Neural progenitor cell (in vitro differentiated cells): Measurements from ENCODE around the gene PRKAG2. TPM values are rescaled to one million over a fixed set of nuclear protein-coding genes. Genes with fewer than 3 reads are reported as not detected.

Experiments
- DNase-seq: peaks from one replicate; pipeline ENCODE4 v3.0.0-alpha.2; 2016; ENCODE audit warnings: low spot score
- H2AFZ ChIP-seq: fragments of 200-600 bp; sonication (generic); replicated peaks from 2 replicates; pipeline ENCODE4 v1.6.1; 2016; ENCODE audit warnings: antibody characterized with exemption
- H3F3A ChIP-seq: fragments of 200-600 bp; sonication (generic); 2 replicates; pipeline ENCODE4 v1.6.1; 2016; ENCODE audit warnings: antibody characterized with exemption, low read depth
- H3K27ac ChIP-seq: fragments of 200-600 bp; sonication (generic); 2 replicates; pipeline ENCODE4 v1.5.1; 2016; ENCODE audit warnings: mild to moderate bottlenecking
- H3K27me3 ChIP-seq: fragments of 200-600 bp; sonication (generic); 2 replicates; pipeline ENCODE4 v1.6.1; 2016; ENCODE audit warnings: mild to moderate bottlenecking, moderate library complexity
- H3K36me3 ChIP-seq: fragments of 200-600 bp; sonication (generic); 2 replicates; pipeline ENCODE4 v1.5.1; 2016
- H3K4me1 ChIP-seq: fragments of 200-600 bp; sonication (generic); 2 replicates; pipeline ENCODE4 v1.6.1; 2016; ENCODE audit warnings: mixed run types
- H3K4me2 ChIP-seq: fragments of 200-600 bp; sonication (generic); 2 replicates; pipeline ENCODE4 v1.6.1; 2016
- H3K4me3 ChIP-seq: fragments of 200-600 bp; sonication (generic); 2 replicates; pipeline ENCODE4 v1.5.1; 2016
- H3K79me2 ChIP-seq: fragments of 200-600 bp; sonication (generic); 2 replicates; pipeline ENCODE4 v1.6.1; 2016; ENCODE audit warnings: low read depth
- H3K9ac ChIP-seq: fragments of 200-600 bp; sonication (generic); 2 replicates; pipeline ENCODE4 v1.6.1; 2016
- H3K9me3 ChIP-seq: fragments of 200-600 bp; sonication (generic); 2 replicates; pipeline ENCODE4 v1.5.1; 2016; ENCODE audit warnings: low read depth
- H4K20me1 ChIP-seq: fragments of 200-600 bp; sonication (generic); 2 replicates; pipeline ENCODE4 v1.6.1; 2016; ENCODE audit warnings: low read depth
- H3K27ac Mint-ChIP-seq: 3 replicates; pipeline ENCODE4 v1.8.0; 2021; ENCODE audit warnings: mixed read lengths
- H3K27me3 Mint-ChIP-seq: 2 replicates; pipeline ENCODE4 v1.8.0; 2022; ENCODE audit warnings: low read depth, mild to moderate bottlenecking, inconsistent platforms, moderate library complexity, mixed read lengths; ENCODE audit not compliant: insufficient read depth
- H3K36me3 Mint-ChIP-seq: 3 replicates; pipeline ENCODE4 v1.8.0; 2021; ENCODE audit warnings: mixed read lengths
- H3K4me1 Mint-ChIP-seq: 3 replicates; pipeline ENCODE4 v1.8.0; 2021; ENCODE audit warnings: mixed read lengths
- H3K4me3 Mint-ChIP-seq: 3 replicates; pipeline ENCODE4 v1.8.0; 2021; ENCODE audit warnings: mild to moderate bottlenecking, moderate library complexity, mixed read lengths
- H3K9me3 Mint-ChIP-seq: 3 replicates; pipeline ENCODE4 v1.8.0; 2020; ENCODE audit warnings: mixed read lengths
- EZH2 ChIP-seq: fragments of 200-600 bp; sonication (generic); IDR thresholded peaks from 2 replicates; pipeline ENCODE4 v1.6.1; 2017; ENCODE audit warnings: antibody characterized with exemption, mild to moderate bottlenecking, moderate library complexity
- EZH2phosphoT487 ChIP-seq: fragments of 200-600 bp; sonication (generic); IDR thresholded peaks from 2 replicates; pipeline ENCODE4 v1.6.1; 2017; ENCODE audit warnings: antibody characterized with exemption
- total RNA-seq: library from RNA; depleted of rRNA; stranded (reverse); fragments of >200 nt; gene quantifications from 2 replicates; pipeline ENCODE4 v1.2.3, GENCODE V29; 2015; ENCODE audit warnings: low replicate concordance
- TF ChIP-seq, protein P1 (sequence below): fragments of 200-600 bp; sonication (generic); IDR thresholded peaks from 2 replicates; pipeline ENCODE4 v1.5.1; 2017; ENCODE audit warnings: antibody characterized with exemption, mild to moderate bottlenecking

Gene PRKAG2
- total RNA-seq, 1 donor from 2014 or later = 11.4 TPM

DNA sequence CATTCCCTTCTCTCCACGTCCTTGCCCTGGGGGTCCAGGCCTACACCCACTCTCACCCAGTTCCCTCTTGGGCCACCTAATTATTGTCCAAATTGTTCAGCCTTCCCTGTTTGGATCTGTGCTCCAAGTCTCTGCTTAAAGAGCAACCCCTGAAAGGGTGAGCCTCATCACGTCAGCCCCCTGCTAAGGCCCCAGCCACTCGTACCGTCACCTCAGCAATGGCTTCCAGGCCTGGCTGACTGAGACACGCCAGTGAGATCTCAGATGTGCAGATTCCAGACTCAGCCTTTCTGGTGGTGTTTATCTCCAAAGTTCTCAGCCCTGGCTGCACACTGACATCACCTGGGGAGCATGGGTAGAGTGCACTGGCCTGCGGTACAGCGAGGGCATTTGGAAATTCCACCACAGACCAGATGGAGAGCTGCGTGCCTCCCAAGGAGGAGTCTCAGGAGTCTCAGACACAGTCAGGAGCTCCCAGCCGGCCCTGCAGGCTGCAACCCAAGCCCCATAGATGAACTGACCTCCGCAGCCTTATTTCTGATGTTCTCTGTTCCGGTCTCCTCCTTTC is 87.5 kb downstream of the PRKAG2 start:
- Histone ChIP-seq H3K9me3 (no peaks in the 10 kb centered on the region), H3K4me3 (no peak overlapping the region), H3K36me3 (no peaks in the 10 kb centered on the region), H3K9ac (no peak overlapping the region), H3F3A (no peaks in the 10 kb centered on the region), H3K4me1 (peaks cover 11% of the 10 kb centered on the region), H2AFZ (no peak overlapping the region), H3K27ac (no peak overlapping the region), H3K27me3 (no peaks in the 10 kb centered on the region), H3K79me2 (no peaks in the 10 kb centered on the region), H4K20me1 (no peaks in the 10 kb centered on the region), H3K4me2 (no peak overlapping the region)
- Mint-ChIP-seq H3K27me3 (peaks cover 2% of the 10 kb centered on the region), H3K36me3 (no peaks in the 10 kb centered on the region), H3K9me3 (no peaks in the 10 kb centered on the region), H3K4me3 (no peak overlapping the region), H3K4me1 (peaks cover 27% of the 10 kb centered on the region), H3K27ac (no peak overlapping the region)
- DNase-seq = no peak
- TF ChIP-seq EZH2 = no peak

DNA sequence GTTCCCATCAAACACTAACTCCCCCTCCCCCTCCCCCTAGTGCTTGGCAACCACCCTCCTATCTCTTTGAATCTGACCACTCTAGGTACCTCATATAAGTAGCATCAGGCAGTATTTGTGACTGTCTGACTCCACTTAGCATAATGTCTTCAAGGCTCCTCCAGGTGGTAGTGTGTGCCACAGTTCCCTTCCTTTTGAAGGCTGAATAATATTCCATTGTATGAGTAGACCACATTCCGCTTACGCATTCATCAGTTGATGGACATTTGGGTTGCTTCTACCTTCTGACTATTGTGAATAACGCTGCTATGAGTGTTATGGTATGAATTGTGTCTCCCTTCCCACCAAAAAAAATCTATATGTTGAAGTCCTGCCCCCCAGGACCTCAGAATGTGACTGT is 89.6 kb downstream of the PRKAG2 start:
- Histone ChIP-seq H2AFZ (no peak overlapping the region), H3K4me2 (no peak overlapping the region), H3K27ac (no peak overlapping the region), H3K79me2 (no peaks in the 10 kb centered on the region), H3K4me1 (peaks cover under 1% of the 10 kb centered on the region), H4K20me1 (no peaks in the 10 kb centered on the region), H3F3A (no peaks in the 10 kb centered on the region), H3K27me3 (peaks cover 11% of the 10 kb centered on the region), H3K4me3 (no peak overlapping the region), H3K9me3 (no peaks in the 10 kb centered on the region), H3K9ac (no peak overlapping the region), H3K36me3 (no peaks in the 10 kb centered on the region)
- Mint-ChIP-seq H3K9me3 (no peaks in the 10 kb centered on the region), H3K27ac (no peak overlapping the region), H3K27me3 (peaks cover 2% of the 10 kb centered on the region), H3K36me3 (no peaks in the 10 kb centered on the region), H3K4me1 (peaks cover 16% of the 10 kb centered on the region), H3K4me3 (no peak overlapping the region)
- no peak for DNase-seq
- TF ChIP-seq EZH2 (no peak), EZH2phosphoT487 (no peak)
- TF ChIP-seq, protein P1, sequence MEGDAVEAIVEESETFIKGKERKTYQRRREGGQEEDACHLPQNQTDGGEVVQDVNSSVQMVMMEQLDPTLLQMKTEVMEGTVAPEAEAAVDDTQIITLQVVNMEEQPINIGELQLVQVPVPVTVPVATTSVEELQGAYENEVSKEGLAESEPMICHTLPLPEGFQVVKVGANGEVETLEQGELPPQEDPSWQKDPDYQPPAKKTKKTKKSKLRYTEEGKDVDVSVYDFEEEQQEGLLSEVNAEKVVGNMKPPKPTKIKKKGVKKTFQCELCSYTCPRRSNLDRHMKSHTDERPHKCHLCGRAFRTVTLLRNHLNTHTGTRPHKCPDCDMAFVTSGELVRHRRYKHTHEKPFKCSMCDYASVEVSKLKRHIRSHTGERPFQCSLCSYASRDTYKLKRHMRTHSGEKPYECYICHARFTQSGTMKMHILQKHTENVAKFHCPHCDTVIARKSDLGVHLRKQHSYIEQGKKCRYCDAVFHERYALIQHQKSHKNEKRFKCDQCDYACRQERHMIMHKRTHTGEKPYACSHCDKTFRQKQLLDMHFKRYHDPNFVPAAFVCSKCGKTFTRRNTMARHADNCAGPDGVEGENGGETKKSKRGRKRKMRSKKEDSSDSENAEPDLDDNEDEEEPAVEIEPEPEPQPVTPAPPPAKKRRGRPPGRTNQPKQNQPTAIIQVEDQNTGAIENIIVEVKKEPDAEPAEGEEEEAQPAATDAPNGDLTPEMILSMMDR = no peak

DNA sequence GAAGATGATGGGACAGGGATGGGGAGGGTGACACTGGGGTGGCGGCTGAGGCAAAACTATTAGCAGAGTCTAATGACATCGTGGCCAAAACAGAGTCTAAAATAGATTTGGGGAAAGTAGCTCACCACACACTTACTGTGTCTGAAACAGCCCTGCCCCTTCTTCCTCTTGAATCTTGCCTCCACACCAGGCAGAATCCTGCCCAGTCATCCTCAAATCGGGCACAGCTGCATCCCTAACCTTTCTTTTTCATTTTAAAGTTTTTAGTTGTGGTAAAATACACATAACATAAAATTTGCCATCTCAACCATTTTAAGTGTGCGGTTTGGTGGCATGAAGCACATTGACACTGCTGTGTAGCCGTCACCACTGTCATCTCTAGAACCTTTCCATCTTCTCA is 90.0 kb downstream of the PRKAG2 start:
- H3K4me2 ChIP-seq = no peak overlapping the region
- H2AFZ ChIP-seq = no peak overlapping the region
- no peaks in the 10 kb centered on the region for H3K9me3 ChIP-seq
- H3K9ac ChIP-seq = no peak overlapping the region
- no peaks in the 10 kb centered on the region for H3K36me3 Mint-ChIP-seq
- H3K4me1 Mint-ChIP-seq = peaks cover 13% of the 10 kb centered on the region
- H3K27me3 Mint-ChIP-seq = peaks cover 2% of the 10 kb centered on the region
- no peak overlapping the region for H3K4me3 ChIP-seq
- no peaks in the 10 kb centered on the region for H3K79me2 ChIP-seq
- no peak overlapping the region for H3K27ac Mint-ChIP-seq
- no peaks in the 10 kb centered on the region for H3K4me1 ChIP-seq
- TF ChIP-seq EZH2 (no peak), EZH2phosphoT487 (no peak)
- TF ChIP-seq, protein P1 = no peak
- peaks cover 12% of the 10 kb centered on the region for H3K27me3 ChIP-seq
- H3K9me3 Mint-ChIP-seq = no peaks in the 10 kb centered on the region
- no peak overlapping the region for H3K27ac ChIP-seq
- H4K20me1 ChIP-seq = no peaks in the 10 kb centered on the region
- DNase-seq = no peak
- H3K36me3 ChIP-seq = no peaks in the 10 kb centered on the region
- H3K4me3 Mint-ChIP-seq = no peak overlapping the region
- H3F3A ChIP-seq = no peaks in the 10 kb centered on the region

DNA sequence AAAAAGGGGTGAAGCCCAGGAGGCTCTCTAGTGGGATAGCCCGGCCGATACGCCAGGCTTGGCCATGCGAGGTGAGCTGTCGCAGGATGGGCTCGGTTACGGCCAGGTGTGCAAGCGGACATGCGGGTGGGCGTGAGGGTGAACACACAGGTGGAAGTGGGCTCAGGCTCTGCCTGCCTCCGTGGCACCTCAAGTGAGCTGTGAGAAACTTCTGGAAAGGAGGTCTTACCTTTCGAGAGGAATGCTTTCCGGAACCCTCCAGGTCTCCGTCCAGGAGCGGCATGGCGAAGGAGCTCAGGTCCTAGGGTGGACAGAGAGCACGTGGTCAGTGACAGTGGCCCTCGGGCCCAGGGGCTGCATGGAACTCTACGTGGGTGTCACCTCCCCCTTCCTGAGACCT is 90.7 kb downstream of the PRKAG2 start:
- no peaks in the 10 kb centered on the region for H4K20me1 ChIP-seq
- no peaks in the 10 kb centered on the region for H3K79me2 ChIP-seq
- Mint-ChIP-seq H3K4me1 (peaks cover 6% of the 10 kb centered on the region), H3K27ac (no peak overlapping the region), H3K9me3 (no peaks in the 10 kb centered on the region), H3K4me3 (no peak overlapping the region), H3K27me3 (peaks cover 2% of the 10 kb centered on the region), H3K36me3 (no peaks in the 10 kb centered on the region)
- no peak overlapping the region for H3K9ac ChIP-seq
- peaks cover 12% of the 10 kb centered on the region for H3K27me3 ChIP-seq
- no peaks in the 10 kb centered on the region for H3K9me3 ChIP-seq
- H3K4me1 ChIP-seq = no peaks in the 10 kb centered on the region
- no peak for DNase-seq
- no peak overlapping the region for H3K4me2 ChIP-seq
- H3K36me3 ChIP-seq = no peaks in the 10 kb centered on the region
- TF ChIP-seq, protein P1 = no peak
- TF ChIP-seq EZH2phosphoT487 (no peak), EZH2 (no peak)
- H2AFZ ChIP-seq = no peak overlapping the region
- no peaks in the 10 kb centered on the region for H3F3A ChIP-seq
- no peak overlapping the region for H3K4me3 ChIP-seq
- no peak overlapping the region for H3K27ac ChIP-seq
